Activated T-helper 1 cell treated with anti-CD3 and anti-CD28 coated beads, Interleukin-12 subunit alpha, Interleukin-12 subunit beta, Interleukin-2, Interleukin-4 antibody, amounts not matched to agents 30 ng/mL and 10 ng/mL and 1 ng/mL, durations not matched to agents 14 hours and 24 hours and 36 hours (primary cell): ENCODE measurements around the gene PSMA7. TPM values are rescaled to one million over a fixed set of nuclear protein-coding genes. Genes with fewer than 3 reads are reported as not detected.

ENCODE experiments used
- DNase-seq: peaks from one replicate; pipeline ENCODE4 v3.0.0; 2021; ENCODE audit warnings: low spot score
- H3K27ac Mint-ChIP-seq: one replicate; pipeline ENCODE4 v1.8.0; 2021; ENCODE audit warnings: mild to moderate bottlenecking, mixed read lengths
- H3K27me3 Mint-ChIP-seq: one replicate; pipeline ENCODE4 v1.8.0; 2022; ENCODE audit warnings: mild to moderate bottlenecking, moderate library complexity, mixed read lengths; ENCODE audit not compliant: insufficient read depth
- H3K36me3 Mint-ChIP-seq: one replicate; pipeline ENCODE4 v1.8.0; 2021; ENCODE audit warnings: low read depth, mixed read lengths
- H3K4me1 Mint-ChIP-seq: one replicate; pipeline ENCODE4 v1.8.0; 2021; ENCODE audit warnings: low read depth, mixed read lengths
- H3K4me3 Mint-ChIP-seq: one replicate; pipeline ENCODE4 v1.8.0; 2021; ENCODE audit warnings: mild to moderate bottlenecking, moderate library complexity, mixed read lengths
- H3K9me3 Mint-ChIP-seq: one replicate; pipeline ENCODE4 v1.8.0; 2021; ENCODE audit warnings: mixed read lengths
- intact Hi-C: fragments of 100-400 bp; cut with micrococcal nuclease; formaldehyde crosslinking; loops from one replicate; pipeline ENCODE4 v1.15.1; 2024
- total RNA-seq: library from RNA; stranded (reverse); gene quantifications from 2 replicates; pipeline ENCODE4 v1.2.3, GENCODE V29; 2022

The PSMA7 gene
- total RNA-seq, 1 donor from 2014 or later = 444 TPM

DNA sequence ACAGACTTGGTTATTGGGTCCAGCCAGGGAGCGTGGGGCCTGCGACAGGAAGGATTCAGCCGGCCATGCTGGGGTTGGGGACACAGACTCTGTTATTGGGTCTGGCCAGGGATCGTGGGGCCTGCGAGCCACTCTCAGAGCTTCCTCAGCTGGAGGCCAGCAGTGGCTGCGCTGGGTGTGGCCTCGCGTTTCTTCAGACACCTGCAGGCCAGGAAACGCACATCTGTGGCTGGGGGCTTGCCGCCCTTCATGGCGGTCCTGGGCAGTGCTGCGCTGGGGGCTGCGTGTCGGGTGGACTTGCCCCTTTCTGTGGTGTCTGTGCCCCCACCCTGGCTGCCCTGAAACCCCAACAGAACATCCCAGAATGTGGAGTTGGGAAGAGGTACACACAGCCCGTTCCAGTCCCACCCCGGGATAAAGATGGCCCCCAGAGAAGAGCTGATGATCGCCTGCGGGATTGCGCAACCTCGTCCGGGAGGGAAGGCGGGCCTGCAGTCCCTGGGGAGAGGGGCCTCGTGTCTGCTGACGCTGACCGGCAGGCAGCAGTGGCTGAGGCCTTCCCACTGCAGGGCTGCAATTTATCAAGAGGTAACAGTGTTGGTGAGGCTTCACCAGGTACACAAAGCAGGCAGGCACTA, 22.7 kb upstream of the PSMA7 start:
- DNase-seq = no peak

GRCh38 chr20:62164879-62165761, 21.9 kb upstream of the PSMA7 start:
- H3K27ac Mint-ChIP-seq = no peak overlapping the region
- H3K4me1 Mint-ChIP-seq = peaks cover 5% of the 10 kb centered on the region
- H3K27me3 Mint-ChIP-seq = no peaks in the 10 kb centered on the region
- no peak overlapping the region for H3K4me3 Mint-ChIP-seq
- H3K36me3 Mint-ChIP-seq = peaks cover 14% of the 10 kb centered on the region
- no peaks in the 10 kb centered on the region for H3K9me3 Mint-ChIP-seq
- intact Hi-C loops = no loop called here
- DNase-seq = no peak

More for the DNA sequence above, 22.7 kb upstream of the PSMA7 start:
- Mint-ChIP-seq H3K27ac (no peak overlapping the region), H3K36me3 (peaks cover 14% of the 10 kb centered on the region), H3K4me1 (no peaks in the 10 kb centered on the region), H3K27me3 (no peaks in the 10 kb centered on the region), H3K9me3 (no peaks in the 10 kb centered on the region), H3K4me3 (no peak overlapping the region)
- intact Hi-C loops = no loop called here

- Mint-ChIP-seq H3K4me1 (peaks cover 12% of the 10 kb centered on the region), H3K9me3 (no peaks in the 10 kb centered on the region), H3K4me3 (no peak overlapping the region), H3K36me3 (peaks cover 18% of the 10 kb centered on the region), H3K27ac (no peak overlapping the region), H3K27me3 (peaks cover 2% of the 10 kb centered on the region)
- DNase-seq = no peak
- intact Hi-C loops = no loop called here
Measured at GRCh38 chr20:62163986-62164762, 21.0 kb upstream of the PSMA7 start.

DNA sequence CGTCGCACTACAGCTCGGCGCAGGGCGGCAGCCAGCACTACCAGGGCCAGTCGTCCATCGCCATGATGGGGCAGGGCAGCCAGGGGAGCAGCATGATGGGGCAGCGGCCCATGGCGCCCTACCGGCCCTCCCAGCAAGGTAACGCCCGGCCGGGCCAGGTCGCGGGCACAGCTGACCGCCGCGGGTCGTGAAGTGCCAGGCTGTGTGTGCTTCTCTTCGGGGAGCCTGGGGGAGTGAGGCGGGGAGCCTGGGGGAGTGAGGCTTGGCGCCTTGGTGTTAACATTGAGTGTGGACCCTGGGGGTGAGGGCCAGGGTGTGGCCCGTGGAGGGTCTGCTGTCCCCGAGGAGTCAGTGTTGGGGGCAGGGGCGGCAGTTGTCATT, 20.3 kb upstream of the PSMA7 start:
- Mint-ChIP-seq H3K27me3 (peaks cover 2% of the 10 kb centered on the region), H3K36me3 (peaks cover 20% of the 10 kb centered on the region), H3K9me3 (no peaks in the 10 kb centered on the region), H3K4me1 (peaks cover 12% of the 10 kb centered on the region), H3K27ac (no peak overlapping the region), H3K4me3 (no peak overlapping the region)
- no peak for DNase-seq
- intact Hi-C loops = no loop called here

GRCh38 chr20:62162765-62163484, 19.7 kb upstream of the PSMA7 start:
- Mint-ChIP-seq H3K4me1 (peaks cover 12% of the 10 kb centered on the region), H3K27ac (no peak overlapping the region), H3K36me3 (peaks cover 17% of the 10 kb centered on the region), H3K27me3 (peaks cover 2% of the 10 kb centered on the region), H3K4me3 (no peak overlapping the region), H3K9me3 (no peaks in the 10 kb centered on the region)
- intact Hi-C loops = no loop called here
- no peak for DNase-seq

- DNase-seq = no peak
- Mint-ChIP-seq H3K27me3 (peaks cover 2% of the 10 kb centered on the region), H3K4me1 (peaks cover 12% of the 10 kb centered on the region), H3K4me3 (no peak overlapping the region), H3K27ac (no peak overlapping the region), H3K36me3 (peaks cover 17% of the 10 kb centered on the region), H3K9me3 (no peaks in the 10 kb centered on the region)
- intact Hi-C loops = no loop called here
Measured at GRCh38 chr20:62161347-62161746, 18.2 kb upstream of the PSMA7 start.

DNA sequence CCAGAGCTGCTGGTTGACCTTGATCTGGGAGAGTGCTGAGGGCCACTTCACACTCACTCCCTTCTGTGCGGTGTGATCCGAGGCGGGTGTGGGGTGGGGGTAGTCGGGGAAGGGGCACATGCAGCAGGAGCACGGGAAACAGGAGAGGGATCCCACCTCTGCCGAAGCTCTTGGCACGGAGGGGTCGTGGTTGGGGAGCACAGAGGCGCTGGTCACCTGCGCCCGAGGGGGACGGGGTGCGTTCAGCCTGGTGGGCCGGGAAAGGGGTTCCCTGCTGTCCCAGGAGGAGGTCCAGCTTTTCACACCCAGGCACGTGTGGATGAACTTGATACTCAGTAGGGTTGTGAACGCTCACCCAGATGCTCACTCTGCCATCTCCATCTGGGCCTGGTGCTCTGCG, 17.7 kb upstream of the PSMA7 start:
- no peaks in the 10 kb centered on the region for H3K9me3 Mint-ChIP-seq
- H3K27ac Mint-ChIP-seq = no peak overlapping the region
- no peak for DNase-seq
- H3K4me1 Mint-ChIP-seq = peaks cover 12% of the 10 kb centered on the region
- intact Hi-C loops = no loop called here
- peaks cover 17% of the 10 kb centered on the region for H3K36me3 Mint-ChIP-seq
- H3K27me3 Mint-ChIP-seq = peaks cover 2% of the 10 kb centered on the region
- H3K4me3 Mint-ChIP-seq = no peak overlapping the region

GRCh38 chr20:62160253-62160652, 17.1 kb upstream of the PSMA7 start:
- no peak overlapping the region for H3K4me3 Mint-ChIP-seq
- H3K9me3 Mint-ChIP-seq = no peaks in the 10 kb centered on the region
- peaks cover 12% of the 10 kb centered on the region for H3K4me1 Mint-ChIP-seq
- no peak for DNase-seq
- H3K27ac Mint-ChIP-seq = no peak overlapping the region
- H3K27me3 Mint-ChIP-seq = peaks cover 2% of the 10 kb centered on the region
- intact Hi-C loops = no loop called here
- H3K36me3 Mint-ChIP-seq = peaks cover 18% of the 10 kb centered on the region

- peak; percentile 16 for DNase-seq
- Mint-ChIP-seq H3K9me3 (no peaks in the 10 kb centered on the region), H3K36me3 (peaks cover 18% of the 10 kb centered on the region), H3K27ac (peak overlapping the region; percentile 84), H3K4me1 (peaks cover 12% of the 10 kb centered on the region), H3K4me3 (no peak overlapping the region), H3K27me3 (peaks cover 2% of the 10 kb centered on the region)
- intact Hi-C loops = no loop called here
Measured at GRCh38 chr20:62159839-62160238, 16.6 kb upstream of the PSMA7 start.

DNA sequence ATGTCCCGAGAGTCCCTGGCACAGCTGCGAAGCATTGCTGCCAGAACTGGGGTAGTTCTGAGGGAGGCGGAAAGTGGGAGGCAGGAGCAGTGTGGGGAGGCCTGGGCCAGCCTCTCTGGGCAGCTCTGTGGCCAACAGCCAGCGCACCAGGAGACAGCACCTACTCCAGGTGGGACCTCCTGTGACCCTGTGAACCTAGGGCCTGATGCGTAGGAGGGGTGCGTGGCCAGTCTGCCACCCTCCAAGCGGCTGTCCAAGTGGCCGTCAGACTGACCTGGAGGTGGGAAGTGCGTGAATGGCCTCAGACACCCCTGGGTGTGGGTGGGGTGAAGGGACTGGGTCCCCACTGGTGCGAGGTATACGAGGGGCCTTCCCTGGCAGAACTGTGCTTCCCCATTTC, 15.9 kb upstream of the PSMA7 start:
- peaks cover 2% of the 10 kb centered on the region for H3K9me3 Mint-ChIP-seq
- H3K4me3 Mint-ChIP-seq = no peak overlapping the region
- H3K27ac Mint-ChIP-seq = no peak overlapping the region
- no peak for DNase-seq
- intact Hi-C loops = no loop called here
- H3K4me1 Mint-ChIP-seq = peaks cover 12% of the 10 kb centered on the region
- H3K27me3 Mint-ChIP-seq = peaks cover 2% of the 10 kb centered on the region
- peaks cover 22% of the 10 kb centered on the region for H3K36me3 Mint-ChIP-seq

GRCh38 chr20:62158541-62158940, 15.3 kb upstream of the PSMA7 start:
- peaks cover 24% of the 10 kb centered on the region for H3K36me3 Mint-ChIP-seq
- H3K4me3 Mint-ChIP-seq = no peak overlapping the region
- H3K9me3 Mint-ChIP-seq = peaks cover 7% of the 10 kb centered on the region
- peaks cover 12% of the 10 kb centered on the region for H3K4me1 Mint-ChIP-seq
- peaks cover 2% of the 10 kb centered on the region for H3K27me3 Mint-ChIP-seq
- DNase-seq = no peak
- intact Hi-C loops = no loop called here
- no peak overlapping the region for H3K27ac Mint-ChIP-seq

DNA sequence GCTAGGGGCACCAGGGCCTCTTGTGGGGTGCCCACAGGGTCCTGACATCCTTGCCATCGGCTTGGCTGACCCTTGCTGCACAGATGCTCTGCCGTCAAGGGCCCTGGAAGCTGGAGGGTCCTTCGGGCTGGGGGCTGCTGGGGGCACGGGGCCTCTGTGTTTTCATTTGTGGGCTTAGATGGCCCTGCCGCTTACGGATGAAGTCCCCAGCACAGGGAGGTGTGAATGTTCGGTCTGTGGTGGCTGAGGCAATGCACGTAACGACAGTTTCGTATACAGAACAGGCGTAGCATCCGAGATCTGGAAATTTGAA, 14.8 kb upstream of the PSMA7 start:
- no peak overlapping the region for H3K4me3 Mint-ChIP-seq
- H3K9me3 Mint-ChIP-seq = peaks cover 9% of the 10 kb centered on the region
- peaks cover 2% of the 10 kb centered on the region for H3K27me3 Mint-ChIP-seq
- no peak overlapping the region for H3K27ac Mint-ChIP-seq
- intact Hi-C loops = no loop called here
- peaks cover 12% of the 10 kb centered on the region for H3K4me1 Mint-ChIP-seq
- DNase-seq = no peak
- H3K36me3 Mint-ChIP-seq = peaks cover 28% of the 10 kb centered on the region
